HepG2 (cell line): ENCODE results near the gene CLDN9. TPM values are rescaled to one million over a fixed set of nuclear protein-coding genes. Genes with fewer than 3 reads are reported as not detected.

ENCODE experiments used
- AFF4 ChIP-seq: sonication (generic); formaldehyde crosslinking; IDR thresholded peaks from 2 replicates; pipeline ENCODE4 v1.4.0; 2020; ENCODE audit warnings: missing genetic modification reagents
- DMTF1 ChIP-seq: sonication (generic); formaldehyde crosslinking; IDR thresholded peaks from 2 replicates; pipeline ENCODE4 v1.4.0; 2020; ENCODE audit warnings: mild to moderate bottlenecking, missing genetic modification reagents
- HNRNPL ChIP-seq: fragments of 200-400 bp; formaldehyde crosslinking; IDR thresholded peaks from 2 replicates; pipeline ENCODE4 v1.6.1; 2017; ENCODE audit warnings: mild to moderate bottlenecking, low read depth, low read length
- KDM5A ChIP-seq: fragments of 200-600 bp; sonication (generic); IDR thresholded peaks from 2 replicates; pipeline ENCODE4 v1.7.0; 2018; ENCODE audit warnings: antibody characterized with exemption, mild to moderate bottlenecking, low read length, borderline replicate concordance
- MAFF ChIP-seq: IDR thresholded peaks from 2 replicates; pipeline ENCODE4 v1.6.1; 2011; ENCODE audit warnings: low read depth, low read length, improper control_type of control experiment
- MYC ChIP-seq: sonication (generic); formaldehyde crosslinking; IDR thresholded peaks from 2 replicates; pipeline ENCODE4 v1.9.0; 2021; ENCODE audit warnings: missing genetic modification reagents, borderline replicate concordance
- NR2F6 ChIP-seq, 2 experiments: IDR thresholded peaks; 2 replicates each; pipeline ENCODE4 v1.6.1; 2016; ENCODE audit warnings: antibody characterized with exemption in 1 of 2, mild to moderate bottlenecking in 1 of 2
- PAX8 ChIP-seq: sonication (generic); formaldehyde crosslinking; IDR thresholded peaks from 2 replicates; pipeline ENCODE4 v1.8.0; 2022; ENCODE audit warnings: mild to moderate bottlenecking, missing genetic modification reagents, borderline replicate concordance
- PLRG1 ChIP-seq: fragments of 450-650 bp; conservative IDR thresholded peaks from 2 replicates; pipeline ENCODE4 v1.6.1; 2016
- SMYD3 ChIP-seq: sonication (generic); formaldehyde crosslinking; IDR thresholded peaks from 2 replicates; pipeline ENCODE4 v1.8.1; 2023; ENCODE audit warnings: mild to moderate bottlenecking, missing genetic modification reagents
- SP1 ChIP-seq, 2 experiments: fragments of 450-650 bp in 1 of 2; sonication (generic) in 1 of 2; formaldehyde crosslinking in 1 of 2; IDR thresholded peaks; 2 replicates each; pipeline versions ENCODE4 v1.4.0 to v1.6.1; 2016 to 2020; ENCODE audit warnings: missing genetic modification reagents in 1 of 2
- TOE1 ChIP-seq: sonication (generic); formaldehyde crosslinking; IDR thresholded peaks from 2 replicates; pipeline ENCODE4 v1.4.0; 2020; ENCODE audit warnings: mild to moderate bottlenecking, missing genetic modification reagents
- USF2 ChIP-seq, 2 experiments: sonication (generic) in 1 of 2; formaldehyde crosslinking in 1 of 2; IDR thresholded peaks; 2 replicates each; pipeline versions ENCODE4 v1.5.1 to v1.6.1; 2011 to 2020; ENCODE audit warnings: borderline replicate concordance in 1 of 2, low read depth in 1 of 2, low read length in 1 of 2, mild to moderate bottlenecking in 1 of 2, missing genetic modification reagents in 1 of 2, moderate library complexity in 1 of 2
- XRCC5 ChIP-seq: fragments of 200-400 bp; formaldehyde crosslinking; optimal IDR thresholded peaks from 2 replicates; pipeline ENCODE3; 2017; ENCODE audit warnings: mild to moderate bottlenecking, low read length
- ZNF160 ChIP-seq: sonication (generic); formaldehyde crosslinking; IDR thresholded peaks from 2 replicates; pipeline ENCODE4 v1.8.0; 2022; ENCODE audit warnings: mild to moderate bottlenecking, inconsistent platforms, missing genetic modification reagents
- ZNF251 ChIP-seq: sonication (generic); formaldehyde crosslinking; IDR thresholded peaks from 2 replicates; pipeline ENCODE4 v1.9.0; 2021; ENCODE audit warnings: mild to moderate bottlenecking, missing genetic modification reagents
- ZNF570 ChIP-seq: sonication (generic); formaldehyde crosslinking; IDR thresholded peaks from 2 replicates; pipeline ENCODE4 v1.4.0; 2020; ENCODE audit warnings: mild to moderate bottlenecking, missing genetic modification reagents, borderline replicate concordance
- ZUFSP ChIP-seq: sonication (generic); formaldehyde crosslinking; IDR thresholded peaks from 2 replicates; pipeline ENCODE4 v1.9.0; 2021; ENCODE audit warnings: missing genetic modification reagents, mild to moderate bottlenecking, borderline replicate concordance
- polyA plus RNA-seq, 8 experiments: library from polyadenylated mRNA; depleted of rRNA in 3 of 8; stranded (reverse) in 7 of 8; unstranded in 1 of 8; fragments of >200 nt; fragmentation: Illumina TruSeq in 4 of 8; extraction: Trizol in 4 of 8; gene quantifications; 2 replicates each; pipeline versions ENCODE4 v1.2.1 to v1.2.3, GENCODE V29; 2011 to 2016; ENCODE audit warnings: low read depth in 4 of 8, missing spikeins in 1 of 8, mixed read lengths in 1 of 8; ENCODE audit not compliant: insufficient read depth in 1 of 8
- total RNA-seq, 5 experiments: library from RNA; depleted of rRNA; stranded (reverse); fragments of >200 nt; fragmentation: Illumina TruSeq; extraction: Trizol; gene quantifications; 2 replicates each; pipeline ENCODE4 v1.2.3, GENCODE V29; 2016; ENCODE audit warnings: low read depth in 1 of 5

Gene CLDN9
- total and polyA plus RNA-seq, 2 of the 13 experiments (the other 11 are each of a cell fraction or from before 2014, with no cell fraction given), result 0.15 to 0.26 TPM

GRCh38 chr16:3007059-3007956, 5.4 kb upstream of the CLDN9 start (continued):
- TF ChIP-seq DMTF1 (CRISPR knock-in tag) (no peak), ZUFSP (CRISPR knock-in tag) (no peak), XRCC5 (no peak), TOE1 (CRISPR knock-in tag) (no peak), PAX8 (no peak), SP1 (IDR thresholded peaks at IDR 0.05) (no peak), SP1 (CRISPR knock-in tag; IDR thresholded peaks at IDR 0.05) (no peak), AFF4 (CRISPR knock-in tag) (no peak), MAFF (no peak), USF2 (IDR thresholded peaks at IDR 0.05; ENCODE audit: low read depth, low read length) (no peak), USF2 (CRISPR knock-in tag; IDR thresholded peaks at IDR 0.05; ENCODE audit: borderline replicate concordance) (no peak), NR2F6 (IDR thresholded peaks at IDR 0.05) (no peak), NR2F6 (CRISPR knock-in tag; IDR thresholded peaks at IDR 0.05) (peak; percentile 56), KDM5A (no peak), MYC (CRISPR knock-in tag) (no peak), ZNF251 (CRISPR knock-in tag) (no peak), HNRNPL (peak; percentile 97), ZNF570 (no peak), ZNF160 (CRISPR knock-in tag) (no peak), PLRG1 (no peak), SMYD3 (CRISPR knock-in tag) (no peak)
